AG09309 (cell line): ENCODE measurements around the gene LRP1.

ENCODE experiments used
- DNase-seq: peaks from one replicate; pipeline ENCODE4 v3.0.0-alpha.2; 2010; ENCODE audit warnings: low read depth
- H3K4me3 ChIP-seq: 2 replicates; pipeline ENCODE4 v1.5.1; 2011; ENCODE audit warnings: mild to moderate bottlenecking, low read depth, low read length, moderate library complexity; ENCODE audit not compliant: control insufficient read depth
- CTCF ChIP-seq: IDR thresholded peaks from 2 replicates; pipeline ENCODE4 v1.5.1; 2011; ENCODE audit warnings: mild to moderate bottlenecking, low read depth, low read length, inconsistent platforms; ENCODE audit not compliant: insufficient read depth, control insufficient read depth; ENCODE audit errors: missing control alignments

LRP1 gene

GRCh38 chr12:57250956-57251355 is 122.7 kb downstream of the LRP1 start, which contains the start of gene STAC3:
STAC3 (minus strand) TSS chr12:57251187; CDS start chr12:57249636, 1,551 bp downstream.
- no peak for TF ChIP-seq CTCF
- DNase-seq, result no peak
- no peak within 1 kb of the TSS for H3K4me3 ChIP-seq

- TF ChIP-seq CTCF, result no peak
Observed at GRCh38 chr12:57254506-57255280, 126.4 kb downstream of the LRP1 start.

GRCh38 chr12:57255916-57256315 is 127.6 kb downstream of the LRP1 start:
- DNase-seq, result no peak
- no peak for TF ChIP-seq CTCF
- H3K4me3 ChIP-seq, result no peak overlapping the region

More at GRCh38 chr12:57254506-57255280, 126.4 kb downstream of the LRP1 start:
- no peak overlapping the region for H3K4me3 ChIP-seq
- no peak for DNase-seq

GRCh38 chr12:57258977-57259970 is 131.0 kb downstream of the LRP1 start:
- no peak overlapping the region for H3K4me3 ChIP-seq
- no peak for DNase-seq
- TF ChIP-seq CTCF, result no peak

- DNase-seq, result no peak
- no peak overlapping the region for H3K4me3 ChIP-seq
- no peak for TF ChIP-seq CTCF
Observed at GRCh38 chr12:57260366-57260765, 132.1 kb downstream of the LRP1 start.

- H3K4me3 ChIP-seq, result no peak overlapping the region
- TF ChIP-seq CTCF, result no peak
- DNase-seq, result no peak
Observed at GRCh38 chr12:57261428-57261865, 133.2 kb downstream of the LRP1 start.
